Measurements from ENCODE around the gene PRAMEF5.
"Not testable (repeated sequence)": the region's sequence is repeated elsewhere in the genome, so short reads cannot be mapped to it uniquely, and the experiment has no call there.

DNA sequence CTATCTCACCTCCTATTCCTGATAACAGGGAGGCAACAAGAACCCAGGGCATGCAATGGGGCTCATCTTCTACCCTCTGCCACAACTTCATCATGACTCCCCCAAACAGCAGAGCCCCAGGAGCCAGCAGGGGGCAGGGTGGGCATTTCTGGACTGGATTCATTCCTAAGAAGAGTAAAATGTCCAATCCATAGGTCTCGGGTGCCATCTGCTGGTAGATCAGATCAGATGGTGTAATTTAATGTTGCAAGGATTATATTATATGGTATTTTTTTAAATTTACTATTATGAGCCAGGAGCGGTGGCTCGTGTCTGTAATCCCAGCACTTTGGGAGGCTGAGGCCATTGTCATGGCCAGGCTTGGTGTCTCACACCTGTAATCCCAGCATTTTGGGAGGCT lies 11.1 kb downstream of the PRAMEF5 start:
- not testable (repeated sequence) for TF ChIP-seq EZH2 (IDR thresholded peaks at IDR 0.05; ENCODE audit: borderline replicate concordance, low read depth, low read length, poor library complexity, severe bottlenecking); CTCF (conservative IDR thresholded peaks at IDR 0.05; ENCODE audit: low read depth, low read length)

Measured in A673 (cell line).